ENCODE measurements around the gene TUT1.
"Not testable (repeated sequence)": the region's sequence is repeated elsewhere in the genome, so short reads cannot be mapped to it uniquely, and the experiment has no call there.

TUT1 gene

GRCh38 chr11:62556875-62557631 is 34.3 kb downstream of the TUT1 start:
- peak; percentile 51 for DNase-seq (ENCODE audit: low spot score)
- peak; percentile 79 for FAIRE-seq

GRCh38 chr11:62556108-62556874 is 35.0 kb downstream of the TUT1 start:
- FAIRE-seq: peak; percentile 69
- DNase-seq (ENCODE audit: low spot score): peak; percentile 91

- DNase-seq (ENCODE audit: low spot score) (no peak), FAIRE-seq (no peak)
These were observed 35.7 kb downstream of the TUT1 start for GRCh38 chr11:62555464-62556107.

GRCh38 chr11:62554387-62555167 is 36.7 kb downstream of the TUT1 start:
- FAIRE-seq (no peak), DNase-seq (ENCODE audit: low spot score) (no peak)

- FAIRE-seq (peak; percentile 79), DNase-seq (ENCODE audit: low spot score) (peak; percentile 91)
These were observed 37.4 kb downstream of the TUT1 start for GRCh38 chr11:62553839-62554361.

- FAIRE-seq (no peak), DNase-seq (ENCODE audit: low spot score) (peak; percentile 96)
These were observed 38.1 kb downstream of the TUT1 start for GRCh38 chr11:62553080-62553838.

- FAIRE-seq: no peak
- no peak for DNase-seq (ENCODE audit: low spot score)
These were observed 38.7 kb downstream of the TUT1 start for GRCh38 chr11:62552485-62553079.

- FAIRE-seq: not testable (repeated sequence)
These were observed 40.8 kb downstream of the TUT1 start for GRCh38 chr11:62550478-62550877.

GRCh38 chr11:62548545-62549335 is 42.6 kb downstream of the TUT1 start:
- FAIRE-seq (no peak), DNase-seq (ENCODE audit: low spot score) (no peak)

More at GRCh38 chr11:62550478-62550877, 40.8 kb downstream of the TUT1 start:
- DNase-seq (ENCODE audit: low spot score): not testable (repeated sequence)

- DNase-seq (ENCODE audit: low spot score): peak; percentile 53
- no peak for FAIRE-seq
These were observed 43.5 kb downstream of the TUT1 start for GRCh38 chr11:62547691-62548281.

- DNase-seq (ENCODE audit: low spot score) (peak; percentile 18), FAIRE-seq (no peak)
These were observed 44.2 kb downstream of the TUT1 start for GRCh38 chr11:62546929-62547625.

GRCh38 chr11:62546244-62546928 is 44.9 kb downstream of the TUT1 start, which contains the start of gene AHNAK:
Gene AHNAK (minus strand): TSS chr11:62546806. CDS start chr11:62536098, 10,708 bp downstream.
- DNase-seq (ENCODE audit: low spot score): peak; percentile 46
- no peak for FAIRE-seq

- DNase-seq (ENCODE audit: low spot score): peak; percentile 93
- FAIRE-seq: peak; percentile 60
These were observed 45.7 kb downstream of the TUT1 start for GRCh38 chr11:62545437-62546243.

- peak; percentile 19 for DNase-seq (ENCODE audit: low spot score)
These were observed 46.5 kb downstream of the TUT1 start for GRCh38 chr11:62544581-62545436.

GRCh38 chr11:62543680-62544444 is 47.5 kb downstream of the TUT1 start:
- DNase-seq (ENCODE audit: low spot score) (peak; percentile 8), FAIRE-seq (no peak)

More at GRCh38 chr11:62544581-62545436, 46.5 kb downstream of the TUT1 start:
- no peak for FAIRE-seq

Measured in RCC 7860 (cell line).